ENCODE data around the gene C1QTNF5. TPM values are rescaled to one million over a fixed set of nuclear protein-coding genes. Genes with fewer than 3 reads are reported as not detected.

C1QTNF5 gene
- polyA plus RNA-seq, 1 donor from 2014 or later, result not detected

DNA sequence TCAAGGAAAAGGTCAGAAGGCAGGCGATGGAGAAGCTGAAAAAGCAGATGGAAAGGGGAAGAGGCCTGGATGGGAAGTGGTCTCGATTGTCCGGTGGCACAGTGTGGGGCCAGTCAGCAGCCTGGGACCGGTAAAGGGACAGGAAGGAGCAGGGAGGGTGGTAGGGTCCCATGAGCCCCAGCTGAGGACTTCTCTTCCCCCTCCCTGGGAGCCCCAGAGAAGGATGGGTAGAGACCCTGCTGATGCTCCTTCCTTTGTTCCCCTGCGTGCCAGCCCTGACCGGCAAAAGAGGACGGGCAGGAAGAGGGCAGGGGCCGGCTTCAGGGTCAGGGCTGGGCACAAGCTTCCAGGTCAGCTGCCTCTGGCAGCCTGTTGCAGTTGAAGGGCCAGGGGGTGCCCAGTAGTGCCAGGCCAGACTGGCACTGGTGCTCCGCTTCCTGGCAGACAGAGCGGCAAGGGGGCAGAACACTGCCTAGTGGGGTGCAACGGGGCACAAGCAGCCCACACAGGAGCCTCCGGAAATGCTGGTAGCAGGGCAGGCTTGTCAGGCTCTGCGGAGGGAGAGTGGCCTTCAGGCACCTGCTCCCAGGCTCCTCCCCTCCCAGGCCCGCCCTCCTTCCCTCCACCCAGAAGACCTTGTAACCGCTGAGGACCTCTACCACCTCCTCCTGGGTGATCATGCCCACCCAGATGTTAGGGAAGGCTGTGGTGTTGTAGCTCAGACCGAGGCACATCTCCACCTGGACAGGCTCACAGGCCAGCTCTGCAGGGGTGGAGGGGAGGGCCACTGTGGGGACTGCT lies 739 bp upstream of the C1QTNF5 start:
- no peak overlapping the region for H2AFZ ChIP-seq (ENCODE audit: low read depth, low read length)
- H3K27ac ChIP-seq (ENCODE audit: low read length), result no peak overlapping the region
- H3K27me3 ChIP-seq (ENCODE audit: insufficient read depth, low read depth, low read length), result peaks cover 36% of the 10 kb centered on the region
- no peak for TF ChIP-seq TAF1 (IDR thresholded peaks at IDR 0.05; ENCODE audit: low read depth)
- H3K9ac ChIP-seq (ENCODE audit: low read length), result no peak overlapping the region
- H3K4me2 ChIP-seq (ENCODE audit: low read length), result no peak overlapping the region
- no peaks in the 10 kb centered on the region for H3K9me3 ChIP-seq (ENCODE audit: low read length)
- H4K20me1 ChIP-seq (ENCODE audit: insufficient read depth), result no peaks in the 10 kb centered on the region
- H3K79me2 ChIP-seq (replicated peaks; ENCODE audit: insufficient read depth, low read length), result no peaks in the 10 kb centered on the region
- H3K9me2 ChIP-seq (ENCODE audit: insufficient read depth, low read length), result no peaks in the 10 kb centered on the region
- no peaks in the 10 kb centered on the region for H3F3A ChIP-seq (ENCODE audit: insufficient read depth, low read length, poor library complexity, severe bottlenecking)
- H3K36me3 ChIP-seq (ENCODE audit: insufficient read depth, low read length), result no peaks in the 10 kb centered on the region
- no peak overlapping the region for H3K4me3 ChIP-seq (ENCODE audit: low read length)

DNA sequence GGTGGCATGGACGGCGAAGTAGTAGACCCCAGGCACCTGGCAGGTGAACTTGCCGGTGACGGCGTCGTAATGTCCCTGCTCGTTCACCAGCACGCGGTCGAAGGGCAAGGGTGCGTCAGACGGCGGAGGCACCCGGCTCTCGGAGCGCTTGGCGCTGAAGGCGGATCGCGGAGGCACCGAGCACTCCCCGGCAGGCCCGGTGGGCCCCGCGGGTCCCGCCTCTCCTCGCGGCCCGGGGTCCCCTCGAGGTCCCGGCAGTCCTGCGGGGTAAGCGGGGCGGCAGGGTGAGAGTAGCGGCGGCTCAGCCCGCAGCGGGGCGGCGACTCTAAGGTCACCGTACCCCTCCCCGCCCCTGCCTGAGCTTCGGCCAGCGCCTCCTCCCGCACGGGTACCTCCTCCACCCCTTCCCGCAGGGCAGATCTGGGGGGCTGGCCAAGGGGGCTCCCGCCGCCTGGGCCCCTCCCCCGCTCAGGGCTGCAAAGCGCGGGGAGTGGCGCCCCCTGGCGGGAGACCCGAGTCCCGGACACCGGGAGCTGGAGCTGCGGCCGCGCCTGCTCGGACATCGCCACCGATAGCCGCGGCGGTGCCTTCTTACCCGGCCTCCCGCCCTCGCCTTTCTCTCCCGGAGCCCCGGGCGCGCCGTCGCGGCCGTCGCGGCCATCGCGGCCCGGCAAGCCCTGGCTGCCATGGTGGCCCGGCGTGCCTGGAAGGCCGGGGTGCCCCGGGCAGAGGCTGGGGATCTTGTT lies 921 bp downstream of the C1QTNF5 start:
- Histone ChIP-seq H3K79me2 (replicated peaks; ENCODE audit: insufficient read depth, low read length) (peaks cover 4% of the 10 kb centered on the region), H4K20me1 (ENCODE audit: insufficient read depth) (no peaks in the 10 kb centered on the region), H3F3A (ENCODE audit: insufficient read depth, low read length, poor library complexity, severe bottlenecking) (no peaks in the 10 kb centered on the region), H3K27me3 (ENCODE audit: insufficient read depth, low read depth, low read length) (peaks cover 36% of the 10 kb centered on the region), H3K36me3 (ENCODE audit: insufficient read depth, low read length) (no peaks in the 10 kb centered on the region), H3K4me3 (ENCODE audit: low read length) (peak overlapping the region; percentile 53), H3K9ac (ENCODE audit: low read length) (no peak overlapping the region), H3K4me2 (ENCODE audit: low read length) (no peak overlapping the region), H3K9me2 (ENCODE audit: insufficient read depth, low read length) (no peaks in the 10 kb centered on the region), H3K9me3 (ENCODE audit: low read length) (no peaks in the 10 kb centered on the region), H3K27ac (ENCODE audit: low read length) (no peak overlapping the region), H2AFZ (ENCODE audit: low read depth, low read length) (no peak overlapping the region)
- TF ChIP-seq EZH2 (IDR thresholded peaks at IDR 0.05; ENCODE audit: borderline replicate concordance, insufficient read depth, low read length, poor library complexity, severe bottlenecking), result no peak
- TF ChIP-seq, protein P1, sequence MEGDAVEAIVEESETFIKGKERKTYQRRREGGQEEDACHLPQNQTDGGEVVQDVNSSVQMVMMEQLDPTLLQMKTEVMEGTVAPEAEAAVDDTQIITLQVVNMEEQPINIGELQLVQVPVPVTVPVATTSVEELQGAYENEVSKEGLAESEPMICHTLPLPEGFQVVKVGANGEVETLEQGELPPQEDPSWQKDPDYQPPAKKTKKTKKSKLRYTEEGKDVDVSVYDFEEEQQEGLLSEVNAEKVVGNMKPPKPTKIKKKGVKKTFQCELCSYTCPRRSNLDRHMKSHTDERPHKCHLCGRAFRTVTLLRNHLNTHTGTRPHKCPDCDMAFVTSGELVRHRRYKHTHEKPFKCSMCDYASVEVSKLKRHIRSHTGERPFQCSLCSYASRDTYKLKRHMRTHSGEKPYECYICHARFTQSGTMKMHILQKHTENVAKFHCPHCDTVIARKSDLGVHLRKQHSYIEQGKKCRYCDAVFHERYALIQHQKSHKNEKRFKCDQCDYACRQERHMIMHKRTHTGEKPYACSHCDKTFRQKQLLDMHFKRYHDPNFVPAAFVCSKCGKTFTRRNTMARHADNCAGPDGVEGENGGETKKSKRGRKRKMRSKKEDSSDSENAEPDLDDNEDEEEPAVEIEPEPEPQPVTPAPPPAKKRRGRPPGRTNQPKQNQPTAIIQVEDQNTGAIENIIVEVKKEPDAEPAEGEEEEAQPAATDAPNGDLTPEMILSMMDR (IDR thresholded peaks at IDR 0.05; ENCODE audit: poor library complexity, severe bottlenecking), result peak; percentile 75
- TF ChIP-seq RAD21 (conservative IDR thresholded peaks at IDR 0.05), result peak; percentile 53
- TF ChIP-seq SMC3 (conservative IDR thresholded peaks at IDR 0.05; ENCODE audit: poor library complexity), result peak; percentile 57
- TF ChIP-seq EP300 (conservative IDR thresholded peaks at IDR 0.05; ENCODE audit: poor library complexity, severe bottlenecking), result no peak

DNA sequence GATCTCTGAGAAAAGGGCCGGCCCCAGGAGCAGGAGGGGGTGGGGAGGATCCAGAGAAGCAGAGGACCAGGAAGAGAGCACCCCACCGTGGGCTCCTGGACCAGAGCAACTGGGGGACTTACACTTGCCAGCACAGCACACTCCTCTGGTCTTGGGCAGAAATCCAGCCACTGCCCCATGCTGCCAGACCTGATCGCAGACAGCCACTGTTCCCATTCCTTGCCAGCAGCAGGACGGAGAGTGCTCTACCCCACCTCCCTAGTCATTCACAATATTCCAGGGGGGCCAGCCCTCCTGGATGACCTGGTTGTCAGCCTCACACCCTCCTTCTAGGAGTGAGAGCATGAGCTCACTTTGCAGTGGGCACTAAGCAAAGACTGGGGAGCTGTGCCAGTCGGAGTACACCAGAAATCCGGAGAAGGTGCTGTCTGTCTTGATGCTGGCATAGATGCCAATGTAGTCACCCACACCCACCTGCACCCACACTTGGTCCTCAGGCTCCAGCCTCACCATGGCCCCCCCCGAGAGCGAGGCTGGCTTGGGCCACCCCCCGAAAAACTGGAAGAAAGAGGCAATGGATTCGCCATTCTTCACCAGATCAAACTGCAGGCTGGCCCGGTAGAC lies 1.6 kb downstream of the C1QTNF5 start:
- H3K4me3 ChIP-seq (ENCODE audit: low read length), result no peak overlapping the region
- no peaks in the 10 kb centered on the region for H3K36me3 ChIP-seq (ENCODE audit: insufficient read depth, low read length)
- no peak overlapping the region for H3K9ac ChIP-seq (ENCODE audit: low read length)
- H3K9me2 ChIP-seq (ENCODE audit: insufficient read depth, low read length), result no peaks in the 10 kb centered on the region
- H3K27ac ChIP-seq (ENCODE audit: low read length), result no peak overlapping the region
- no peaks in the 10 kb centered on the region for H4K20me1 ChIP-seq (ENCODE audit: insufficient read depth)
- H3F3A ChIP-seq (ENCODE audit: insufficient read depth, low read length, poor library complexity, severe bottlenecking), result no peaks in the 10 kb centered on the region
- H2AFZ ChIP-seq (ENCODE audit: low read depth, low read length), result no peak overlapping the region
- H3K79me2 ChIP-seq (replicated peaks; ENCODE audit: insufficient read depth, low read length), result peaks cover 6% of the 10 kb centered on the region
- H3K27me3 ChIP-seq (ENCODE audit: insufficient read depth, low read depth, low read length), result peaks cover 36% of the 10 kb centered on the region
- H3K4me2 ChIP-seq (ENCODE audit: low read length), result no peak overlapping the region
- no peak for TF ChIP-seq MXI1 (conservative IDR thresholded peaks at IDR 0.05; ENCODE audit: poor library complexity, severe bottlenecking)
- TF ChIP-seq, protein P2, sequence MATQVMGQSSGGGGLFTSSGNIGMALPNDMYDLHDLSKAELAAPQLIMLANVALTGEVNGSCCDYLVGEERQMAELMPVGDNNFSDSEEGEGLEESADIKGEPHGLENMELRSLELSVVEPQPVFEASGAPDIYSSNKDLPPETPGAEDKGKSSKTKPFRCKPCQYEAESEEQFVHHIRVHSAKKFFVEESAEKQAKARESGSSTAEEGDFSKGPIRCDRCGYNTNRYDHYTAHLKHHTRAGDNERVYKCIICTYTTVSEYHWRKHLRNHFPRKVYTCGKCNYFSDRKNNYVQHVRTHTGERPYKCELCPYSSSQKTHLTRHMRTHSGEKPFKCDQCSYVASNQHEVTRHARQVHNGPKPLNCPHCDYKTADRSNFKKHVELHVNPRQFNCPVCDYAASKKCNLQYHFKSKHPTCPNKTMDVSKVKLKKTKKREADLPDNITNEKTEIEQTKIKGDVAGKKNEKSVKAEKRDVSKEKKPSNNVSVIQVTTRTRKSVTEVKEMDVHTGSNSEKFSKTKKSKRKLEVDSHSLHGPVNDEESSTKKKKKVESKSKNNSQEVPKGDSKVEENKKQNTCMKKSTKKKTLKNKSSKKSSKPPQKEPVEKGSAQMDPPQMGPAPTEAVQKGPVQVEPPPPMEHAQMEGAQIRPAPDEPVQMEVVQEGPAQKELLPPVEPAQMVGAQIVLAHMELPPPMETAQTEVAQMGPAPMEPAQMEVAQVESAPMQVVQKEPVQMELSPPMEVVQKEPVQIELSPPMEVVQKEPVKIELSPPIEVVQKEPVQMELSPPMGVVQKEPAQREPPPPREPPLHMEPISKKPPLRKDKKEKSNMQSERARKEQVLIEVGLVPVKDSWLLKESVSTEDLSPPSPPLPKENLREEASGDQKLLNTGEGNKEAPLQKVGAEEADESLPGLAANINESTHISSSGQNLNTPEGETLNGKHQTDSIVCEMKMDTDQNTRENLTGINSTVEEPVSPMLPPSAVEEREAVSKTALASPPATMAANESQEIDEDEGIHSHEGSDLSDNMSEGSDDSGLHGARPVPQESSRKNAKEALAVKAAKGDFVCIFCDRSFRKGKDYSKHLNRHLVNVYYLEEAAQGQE (IDR thresholded peaks at IDR 0.05; ENCODE audit: borderline replicate concordance), result no peak
- TF ChIP-seq EZH2 (IDR thresholded peaks at IDR 0.05; ENCODE audit: borderline replicate concordance, insufficient read depth, low read length, poor library complexity, severe bottlenecking), result no peak
- TF ChIP-seq SMC3 (conservative IDR thresholded peaks at IDR 0.05; ENCODE audit: poor library complexity), result no peak
- no peak for TF ChIP-seq POLR2AphosphoS5 (IDR thresholded peaks at IDR 0.05)
- no peak for TF ChIP-seq EP300 (conservative IDR thresholded peaks at IDR 0.05; ENCODE audit: poor library complexity, severe bottlenecking)
- TF ChIP-seq RAD21 (conservative IDR thresholded peaks at IDR 0.05), result no peak
- TF ChIP-seq, protein P1 (IDR thresholded peaks at IDR 0.05; ENCODE audit: poor library complexity, severe bottlenecking), result no peak
- TF ChIP-seq TAF1 (IDR thresholded peaks at IDR 0.05; ENCODE audit: low read depth), result no peak
- H3K9me3 ChIP-seq (ENCODE audit: low read length), result no peaks in the 10 kb centered on the region
